PFSK-1 (cell line): ENCODE data around the gene LGALS7.

Experiments used
- FOXP2 ChIP-seq: optimal IDR thresholded peaks from 2 replicates; pipeline ENCODE3; 2011; ENCODE audit warnings: borderline replicate concordance, control low read depth, inconsistent platforms; ENCODE audit not compliant: insufficient read depth; ENCODE audit errors: extremely low read length, extremely low read depth
- POLR2AphosphoS5 ChIP-seq: IDR thresholded peaks from 2 replicates; pipeline ENCODE4 v1.6.1; 2012; ENCODE audit warnings: low read depth, mild to moderate bottlenecking, control low read depth, low read length, moderate library complexity
- SIN3A ChIP-seq: IDR thresholded peaks from 2 replicates; pipeline ENCODE4 v1.6.1; 2012; ENCODE audit warnings: mild to moderate bottlenecking, low read length, moderate library complexity, borderline replicate concordance; ENCODE audit not compliant: insufficient read depth
- TAF1 ChIP-seq: IDR thresholded peaks from 2 replicates; pipeline ENCODE4 v1.6.1; 2012; ENCODE audit warnings: low read length, control low read depth, borderline replicate concordance; ENCODE audit not compliant: insufficient read depth
- TF ChIP-seq, protein P1 (sequence below), 2 experiments: IDR thresholded peaks; 2 replicates each; pipeline versions ENCODE4 v1.6.1 to v1.8.0; 2011 to 2012; ENCODE audit warnings: low read depth in 2 of 2, low read length in 2 of 2, control low read depth in 1 of 2, inconsistent platforms in 1 of 2, mild to moderate bottlenecking in 1 of 2, moderate library complexity in 1 of 2; ENCODE audit not compliant: insufficient read depth in 1 of 2

Gene LGALS7

DNA sequence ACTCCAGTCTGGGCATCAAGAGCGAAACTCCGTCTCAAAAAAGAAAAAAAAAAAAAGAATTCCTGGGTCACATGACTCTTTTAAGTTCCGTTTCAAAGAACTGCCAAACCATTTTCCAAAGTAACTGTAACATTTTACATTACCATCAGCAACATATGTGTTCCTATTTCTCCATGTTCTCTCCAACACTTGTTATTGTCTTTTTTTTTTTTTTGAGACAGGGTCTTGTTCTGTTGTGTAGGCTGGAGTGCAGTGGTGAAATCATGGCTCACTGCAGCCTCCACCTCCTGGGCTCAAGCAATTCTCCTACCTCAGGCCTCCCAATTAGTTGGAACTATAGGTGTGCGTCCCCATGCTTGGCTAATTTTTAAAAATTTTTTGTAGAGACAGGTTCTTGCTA, 22.2 kb upstream of the LGALS7 start:
- TF ChIP-seq, protein P1, sequence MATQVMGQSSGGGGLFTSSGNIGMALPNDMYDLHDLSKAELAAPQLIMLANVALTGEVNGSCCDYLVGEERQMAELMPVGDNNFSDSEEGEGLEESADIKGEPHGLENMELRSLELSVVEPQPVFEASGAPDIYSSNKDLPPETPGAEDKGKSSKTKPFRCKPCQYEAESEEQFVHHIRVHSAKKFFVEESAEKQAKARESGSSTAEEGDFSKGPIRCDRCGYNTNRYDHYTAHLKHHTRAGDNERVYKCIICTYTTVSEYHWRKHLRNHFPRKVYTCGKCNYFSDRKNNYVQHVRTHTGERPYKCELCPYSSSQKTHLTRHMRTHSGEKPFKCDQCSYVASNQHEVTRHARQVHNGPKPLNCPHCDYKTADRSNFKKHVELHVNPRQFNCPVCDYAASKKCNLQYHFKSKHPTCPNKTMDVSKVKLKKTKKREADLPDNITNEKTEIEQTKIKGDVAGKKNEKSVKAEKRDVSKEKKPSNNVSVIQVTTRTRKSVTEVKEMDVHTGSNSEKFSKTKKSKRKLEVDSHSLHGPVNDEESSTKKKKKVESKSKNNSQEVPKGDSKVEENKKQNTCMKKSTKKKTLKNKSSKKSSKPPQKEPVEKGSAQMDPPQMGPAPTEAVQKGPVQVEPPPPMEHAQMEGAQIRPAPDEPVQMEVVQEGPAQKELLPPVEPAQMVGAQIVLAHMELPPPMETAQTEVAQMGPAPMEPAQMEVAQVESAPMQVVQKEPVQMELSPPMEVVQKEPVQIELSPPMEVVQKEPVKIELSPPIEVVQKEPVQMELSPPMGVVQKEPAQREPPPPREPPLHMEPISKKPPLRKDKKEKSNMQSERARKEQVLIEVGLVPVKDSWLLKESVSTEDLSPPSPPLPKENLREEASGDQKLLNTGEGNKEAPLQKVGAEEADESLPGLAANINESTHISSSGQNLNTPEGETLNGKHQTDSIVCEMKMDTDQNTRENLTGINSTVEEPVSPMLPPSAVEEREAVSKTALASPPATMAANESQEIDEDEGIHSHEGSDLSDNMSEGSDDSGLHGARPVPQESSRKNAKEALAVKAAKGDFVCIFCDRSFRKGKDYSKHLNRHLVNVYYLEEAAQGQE (IDR thresholded peaks at IDR 0.05; ENCODE audit: insufficient read depth in 1 of 2, low read depth in 2 of 2, low read length in 2 of 2) = no peak

DNA sequence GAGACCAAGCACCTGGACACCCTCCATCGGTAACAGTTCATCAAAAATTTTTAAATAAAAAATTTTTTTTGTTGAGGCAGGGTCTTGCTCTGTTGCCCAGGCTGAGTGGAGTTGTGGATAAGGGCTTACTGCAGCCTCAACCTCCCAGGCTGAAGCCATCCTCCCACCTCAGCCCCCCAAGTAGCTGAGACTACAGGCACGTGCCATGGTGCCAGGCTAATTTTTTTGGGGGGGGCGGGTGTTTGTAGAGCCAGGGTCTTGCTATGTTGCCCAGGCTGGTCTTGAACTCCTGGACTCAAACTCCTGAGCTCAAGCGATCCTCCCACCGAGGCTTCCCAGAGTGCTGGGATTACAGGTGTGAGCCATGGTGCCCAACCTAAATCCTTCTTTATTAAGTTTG, 20.4 kb upstream of the LGALS7 start:
- TF ChIP-seq TAF1 (no peak), POLR2AphosphoS5 (no peak), SIN3A (no peak), FOXP2 (no peak)
- TF ChIP-seq, protein P1 (IDR thresholded peaks at IDR 0.05; ENCODE audit: insufficient read depth in 1 of 2, low read depth in 2 of 2, low read length in 2 of 2) = no peak

DNA sequence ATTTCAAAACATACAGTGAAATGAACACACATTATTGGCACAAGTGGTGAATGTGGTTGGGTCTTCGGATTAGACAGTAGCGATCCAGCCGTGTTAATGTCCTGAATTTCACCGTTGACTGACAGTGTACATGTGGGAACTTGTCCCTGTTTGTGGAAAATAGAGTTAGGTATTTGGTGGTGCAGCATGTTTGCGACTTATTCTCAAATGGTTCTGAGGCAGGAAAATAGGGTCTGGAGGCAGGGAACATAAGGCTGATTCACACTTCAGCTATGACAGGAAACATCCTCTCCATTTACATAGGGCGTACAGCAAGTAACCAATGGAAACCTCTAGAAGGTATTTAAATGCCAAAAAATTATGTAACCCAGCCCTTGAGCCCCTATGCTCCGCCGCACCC, 19.9 kb upstream of the LGALS7 start:
- no peak for TF ChIP-seq FOXP2
- TF ChIP-seq, protein P1 (IDR thresholded peaks at IDR 0.05; ENCODE audit: insufficient read depth in 1 of 2, low read depth in 2 of 2, low read length in 2 of 2) = no peak
- no peak for TF ChIP-seq POLR2AphosphoS5
- no peak for TF ChIP-seq TAF1
- TF ChIP-seq SIN3A = no peak

DNA sequence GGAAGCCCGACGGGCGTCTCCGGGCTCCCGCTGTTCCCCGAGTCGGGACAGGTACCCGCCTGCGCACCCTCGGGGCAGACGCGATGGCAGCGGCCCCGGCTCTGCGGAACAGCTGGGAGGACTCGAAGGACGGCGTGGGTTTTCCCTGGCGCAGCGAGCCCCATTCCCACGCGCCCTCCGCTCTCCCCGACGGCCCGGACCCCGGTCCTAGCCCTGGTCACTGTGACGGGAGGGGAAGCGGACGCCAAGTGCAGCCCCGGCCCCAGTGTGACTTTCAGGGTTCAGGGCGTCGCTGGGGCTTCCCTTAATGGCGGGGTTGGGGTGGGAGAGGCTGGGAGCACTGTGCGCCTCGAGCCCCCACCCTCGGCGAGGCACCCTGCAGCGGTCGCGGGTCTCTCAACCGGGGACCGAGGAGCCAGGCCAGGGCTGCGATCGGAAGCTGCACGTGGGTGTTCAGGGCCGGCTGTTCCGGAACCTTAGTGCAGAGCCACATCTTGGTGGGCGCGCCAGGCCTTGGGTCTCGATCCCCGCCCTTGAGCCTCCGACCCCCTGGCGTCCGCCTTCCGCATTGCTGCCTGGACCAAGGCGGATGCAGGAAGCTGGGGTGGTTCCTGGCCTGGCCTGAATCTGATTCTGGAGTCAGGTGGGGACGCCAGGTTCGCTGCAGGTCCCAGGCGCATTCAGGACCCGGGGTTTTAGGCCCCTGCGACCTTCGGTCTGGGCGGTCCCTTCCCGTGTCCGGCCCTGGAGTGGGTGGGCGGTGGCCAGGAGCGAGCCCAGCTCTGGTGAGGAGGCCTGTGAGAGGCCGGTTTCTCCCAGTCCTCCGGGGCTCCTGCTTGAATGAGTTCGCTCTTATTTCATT, 19.2 kb upstream of the LGALS7 start:
- TF ChIP-seq FOXP2 (no peak), SIN3A (no peak), TAF1 (no peak), POLR2AphosphoS5 (no peak)
- TF ChIP-seq, protein P1 (IDR thresholded peaks at IDR 0.05; ENCODE audit: insufficient read depth in 1 of 2, low read depth in 2 of 2, low read length in 2 of 2) = no peak
